HG03159 (cell line): ENCODE data around the gene ZBTB20.

ENCODE experiments used
- ATAC-seq: cut with Tn5 transposase; IDR thresholded peaks from one replicate; pipeline ENCODE4 v1.9.1; 2021; ENCODE audit warnings: mild to moderate bottlenecking, moderate library complexity; ENCODE audit not compliant: unreplicated experiment

ZBTB20 gene

GRCh38 chr3:114553949-114554593 is 593.0 kb downstream of the ZBTB20 start:
- ATAC-seq = no peak

DNA sequence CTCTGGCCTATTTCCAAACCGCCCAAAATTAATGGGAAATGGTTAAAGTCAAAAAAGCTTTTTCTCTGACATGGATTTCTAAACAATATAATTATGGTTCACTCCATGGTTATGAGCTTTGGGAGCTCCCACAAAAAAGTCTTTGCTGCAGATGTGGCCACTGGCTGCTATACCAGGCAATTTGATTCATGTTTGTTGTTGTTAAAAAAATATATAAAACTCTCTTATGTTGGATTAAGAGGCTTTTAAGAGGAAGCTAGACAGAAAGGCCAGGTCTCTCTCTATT is 594.6 kb downstream of the ZBTB20 start:
- ATAC-seq = no peak

DNA sequence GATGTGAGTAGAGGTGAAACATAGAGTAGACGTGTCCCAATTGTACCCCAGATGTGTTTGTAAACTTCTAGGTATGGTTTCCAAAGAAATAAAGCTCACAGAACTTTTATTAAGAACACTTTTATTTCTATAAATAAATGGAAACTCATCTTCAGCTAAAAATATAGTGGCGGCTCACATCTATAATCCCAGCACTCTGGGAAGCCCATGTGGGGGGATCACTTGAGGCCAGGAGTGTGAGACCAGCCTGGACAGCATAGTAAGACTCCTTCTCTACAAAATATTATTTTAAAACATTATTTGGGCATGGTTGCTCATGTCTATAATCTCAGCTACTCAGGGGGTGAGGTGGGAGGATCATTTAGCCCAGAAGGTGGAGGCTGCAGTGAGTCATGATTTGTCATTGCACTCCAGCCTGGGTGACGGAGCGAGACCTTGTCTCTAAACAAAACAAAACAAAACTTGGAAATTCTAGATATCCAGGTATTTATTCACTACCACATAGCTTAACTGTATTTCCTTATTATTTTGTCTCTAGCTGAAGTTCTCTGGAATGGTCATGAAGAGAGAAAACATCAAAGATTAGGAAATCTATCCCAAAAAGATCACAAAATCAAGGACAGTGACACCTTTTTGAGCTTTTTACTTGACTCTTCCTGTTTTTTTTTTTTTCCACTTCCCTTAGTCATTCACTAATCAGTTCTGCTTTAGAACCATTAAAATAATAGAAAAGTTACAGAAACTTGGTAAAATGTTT is 595.1 kb downstream of the ZBTB20 start:
- ATAC-seq = no peak

DNA sequence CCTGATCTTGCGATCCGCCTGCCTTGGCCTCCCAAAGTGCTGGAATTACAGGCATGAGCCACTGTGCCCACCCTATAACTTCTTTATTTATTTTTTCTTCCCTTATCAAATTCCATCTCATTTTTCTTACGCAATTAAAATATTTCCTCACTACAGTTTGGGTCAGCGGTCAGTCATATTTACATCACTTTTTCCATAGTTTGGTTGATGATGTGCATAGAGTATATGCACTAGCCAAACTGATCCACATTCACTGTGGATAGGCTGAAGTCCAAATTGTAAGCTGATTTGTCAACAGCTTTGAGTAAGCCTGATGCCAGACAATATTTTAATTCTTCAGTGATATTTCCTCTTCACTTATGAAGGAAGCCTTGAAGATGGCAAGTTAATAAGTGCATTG is 596.9 kb downstream of the ZBTB20 start:
- ATAC-seq = no peak

DNA sequence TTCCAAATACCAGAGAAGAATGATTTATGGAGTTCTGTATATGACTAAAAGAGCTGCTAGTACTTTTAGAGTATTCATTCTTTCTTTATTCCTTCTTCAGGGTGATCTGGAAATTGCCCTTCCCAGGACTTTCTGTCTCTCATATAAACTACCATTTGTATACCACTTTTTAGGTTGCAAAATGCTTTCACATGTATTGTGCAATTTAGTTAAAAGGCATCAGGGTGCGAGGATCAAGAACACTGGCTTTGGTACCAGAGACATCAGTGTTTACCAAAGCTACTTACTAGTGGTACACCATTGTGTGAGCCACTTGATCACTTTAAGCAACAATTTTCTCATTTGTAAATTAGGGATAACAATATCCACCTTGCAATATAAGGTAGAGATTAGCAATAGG is 601.9 kb downstream of the ZBTB20 start:
- no peak for ATAC-seq

DNA sequence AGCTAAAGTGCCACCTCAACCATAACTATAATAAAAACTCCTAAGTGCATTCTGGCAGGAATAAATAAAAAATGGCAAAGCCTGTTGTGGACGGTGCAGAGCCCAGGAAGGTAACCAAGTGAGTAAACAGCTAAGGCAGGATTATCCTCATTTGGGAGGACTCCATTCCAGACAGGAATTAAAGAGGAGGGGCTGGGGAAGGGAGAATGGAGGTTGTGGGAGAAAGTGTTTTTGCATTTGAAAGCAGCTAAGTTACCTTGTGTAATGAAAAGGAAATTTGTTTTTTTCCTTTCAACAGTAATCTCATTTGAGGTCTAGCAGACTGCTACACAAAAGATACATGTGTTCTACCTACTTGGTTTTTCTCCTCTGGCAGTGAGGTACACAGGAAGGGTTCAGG is 604.7 kb downstream of the ZBTB20 start:
- no peak for ATAC-seq

DNA sequence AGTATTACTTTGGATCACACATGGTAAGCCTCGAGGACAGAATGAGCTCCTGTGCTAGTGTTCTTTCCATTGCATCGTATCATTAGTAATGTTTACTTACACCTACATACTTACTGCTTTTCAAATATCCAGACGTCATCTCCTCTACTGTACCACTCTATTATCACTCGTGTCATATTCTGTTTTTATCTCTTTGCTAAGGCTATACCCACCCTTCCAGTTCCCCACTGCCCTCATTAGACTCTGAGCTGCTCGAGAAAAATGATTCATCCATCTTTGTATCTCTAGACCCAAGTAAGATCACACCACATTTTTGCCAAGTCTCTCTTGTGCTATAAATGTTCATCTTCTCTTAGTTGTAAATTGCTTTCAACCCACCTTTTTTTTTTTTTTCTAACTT is 607.6 kb downstream of the ZBTB20 start:
- ATAC-seq = no peak

GRCh38 chr3:114538211-114538610 is 608.9 kb downstream of the ZBTB20 start:
- ATAC-seq = no peak

DNA sequence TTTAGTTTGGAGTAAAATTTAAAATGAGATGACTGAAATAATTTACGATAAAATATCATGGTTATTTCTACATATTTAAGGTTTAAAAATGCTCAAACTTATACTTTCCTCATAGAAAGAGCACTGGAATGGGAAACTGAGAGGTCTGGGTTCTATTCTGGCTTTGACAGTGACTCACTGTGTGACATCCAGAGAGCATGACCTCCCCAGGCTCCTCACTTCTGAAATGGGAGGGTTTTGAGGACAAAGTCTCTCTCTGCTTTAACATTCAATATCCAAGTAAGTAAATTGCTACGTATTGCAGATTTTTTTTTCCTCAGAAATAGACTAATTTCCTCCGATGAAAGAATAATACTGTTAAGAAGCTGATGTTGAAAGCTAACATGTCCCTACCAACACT is 618.6 kb downstream of the ZBTB20 start:
- ATAC-seq = no peak

DNA sequence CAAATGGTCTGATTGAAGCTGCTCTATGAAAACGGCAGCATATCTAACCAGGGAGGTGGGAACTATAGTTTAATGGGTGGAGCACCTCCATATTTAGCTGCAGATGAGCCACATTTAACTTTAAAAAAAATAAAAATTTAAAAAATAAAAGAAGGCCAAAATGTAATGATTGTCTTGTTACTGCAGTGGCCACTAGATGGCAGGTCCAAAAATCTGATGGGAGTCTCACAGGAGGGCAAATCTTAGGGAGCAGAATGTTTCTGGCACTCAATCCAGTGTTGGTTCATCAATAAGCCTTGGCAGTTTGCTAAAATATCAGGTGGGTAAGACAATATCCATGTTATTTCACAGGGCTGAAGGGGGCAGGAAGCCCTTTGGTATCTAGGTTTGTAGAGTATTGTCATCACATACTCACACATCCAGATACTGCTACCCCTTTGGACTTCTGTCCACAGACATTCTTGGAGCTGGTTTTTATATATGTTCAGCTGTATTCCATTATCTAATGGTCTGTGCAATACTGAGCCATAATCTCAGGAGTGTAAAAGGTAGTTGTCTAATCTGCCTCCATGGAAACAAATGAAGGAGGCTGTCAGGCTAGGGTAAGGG is 619.9 kb downstream of the ZBTB20 start:
- no peak for ATAC-seq

- ATAC-seq = no peak
Observed at GRCh38 chr3:114525278-114525677, 621.8 kb downstream of the ZBTB20 start.

- ATAC-seq = peak; percentile 85
Observed at GRCh38 chr3:114519415-114519814, 627.7 kb downstream of the ZBTB20 start.

DNA sequence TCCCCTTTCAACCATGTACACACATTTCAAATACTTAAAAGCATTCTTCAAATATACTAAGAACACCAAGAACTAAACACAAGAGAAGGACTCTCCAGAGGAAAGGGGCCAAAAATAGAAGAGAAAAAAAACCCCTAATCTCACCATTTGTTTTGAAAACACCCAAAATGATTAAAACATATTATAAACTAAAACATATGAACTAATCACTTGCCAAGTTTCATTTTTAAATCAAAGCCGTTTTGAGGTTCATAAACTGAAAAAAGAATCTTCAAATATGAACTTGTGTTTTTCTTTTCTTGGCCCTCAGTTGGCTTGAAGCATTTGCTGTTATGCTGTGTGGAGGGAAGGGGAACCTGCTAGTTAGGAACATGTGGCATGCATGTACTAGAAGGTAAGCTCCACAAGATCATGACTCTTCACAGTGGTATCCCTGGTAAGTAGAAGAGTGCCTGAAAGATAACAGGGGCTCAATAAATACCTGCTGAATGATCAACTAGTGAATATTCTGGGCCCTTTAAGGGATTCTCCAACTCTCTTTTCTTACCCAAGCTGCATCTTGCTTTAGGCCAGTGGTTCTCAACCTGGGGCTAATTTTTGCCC is 628.8 kb downstream of the ZBTB20 start:
- ATAC-seq = no peak

DNA sequence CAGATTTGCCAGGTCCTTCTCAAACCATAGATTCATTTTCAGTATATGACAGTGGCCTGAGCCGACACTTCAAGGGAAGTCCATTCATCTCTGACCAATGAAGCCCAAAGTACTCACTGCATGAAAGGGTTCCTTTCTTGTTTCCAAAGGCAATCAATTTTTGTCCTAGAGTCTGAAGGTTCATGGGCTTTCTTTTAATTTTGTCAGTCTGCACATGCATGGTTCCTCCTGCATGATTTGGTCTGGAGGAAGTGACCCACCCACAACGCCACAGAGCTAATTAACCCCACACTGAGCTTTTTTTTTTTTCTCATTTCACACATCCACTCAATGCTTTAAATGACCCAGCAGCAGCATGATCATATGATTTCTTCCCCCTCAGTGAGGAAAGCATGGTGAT is 636.9 kb downstream of the ZBTB20 start:
- no peak for ATAC-seq

- no peak for ATAC-seq
Observed at GRCh38 chr3:114509756-114510155, 637.3 kb downstream of the ZBTB20 start.

DNA sequence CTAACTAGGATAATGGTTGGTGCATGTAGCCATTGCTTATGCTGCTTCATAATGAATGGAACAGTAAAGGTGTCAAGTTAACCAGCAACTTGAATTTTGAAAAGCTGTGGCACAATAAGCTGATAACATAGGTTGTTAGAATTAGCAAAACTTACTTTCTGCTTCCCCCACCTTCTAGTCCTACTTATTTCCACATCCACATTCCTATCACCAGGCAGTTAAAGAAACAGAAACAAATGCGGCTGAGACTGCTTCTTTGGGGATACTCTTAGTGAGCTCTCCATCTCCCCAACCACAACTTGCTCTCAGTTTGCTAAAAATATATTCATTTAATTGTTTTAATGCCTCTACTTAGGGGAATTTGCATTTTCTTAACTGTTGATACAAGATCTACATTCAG is 638.1 kb downstream of the ZBTB20 start:
- no peak for ATAC-seq

- no peak for ATAC-seq
Observed at GRCh38 chr3:114508208-114508607, 638.9 kb downstream of the ZBTB20 start.

- ATAC-seq = no peak
Observed at GRCh38 chr3:114506591-114507300, 640.3 kb downstream of the ZBTB20 start.

DNA sequence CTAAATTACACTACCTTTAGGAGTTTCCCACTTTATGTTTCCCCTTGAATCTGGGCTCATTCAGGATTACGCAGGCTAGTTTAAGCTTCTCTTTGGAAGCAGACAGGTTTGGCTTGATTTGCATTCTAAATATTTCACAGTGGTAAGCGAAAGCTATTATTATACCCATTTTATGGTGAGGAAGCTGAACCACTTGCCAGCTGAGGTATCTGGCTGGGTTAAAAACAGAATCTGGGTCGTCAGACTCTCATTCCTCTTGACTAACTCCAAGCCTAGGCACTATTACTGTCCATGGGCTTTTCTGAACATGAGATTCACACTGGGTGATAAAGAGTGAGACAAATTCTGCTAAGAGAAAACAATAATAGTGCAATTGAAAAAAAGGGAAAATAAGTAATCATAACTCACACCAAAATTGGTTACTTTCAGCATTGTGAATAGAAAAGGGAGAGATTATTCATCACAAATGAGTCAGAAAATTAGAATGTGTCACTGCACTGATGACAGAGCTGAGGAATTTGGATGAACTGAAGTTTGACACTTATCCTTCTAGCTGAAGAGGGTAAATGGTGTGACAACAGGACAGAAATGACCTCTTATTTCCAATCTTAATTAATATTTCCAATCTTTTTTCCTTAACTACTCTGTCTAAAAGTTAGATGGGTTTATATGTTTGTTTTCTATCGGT is 642.0 kb downstream of the ZBTB20 start:
- ATAC-seq = no peak

GRCh38 chr3:114502204-114502603 is 644.9 kb downstream of the ZBTB20 start:
- no peak for ATAC-seq

DNA sequence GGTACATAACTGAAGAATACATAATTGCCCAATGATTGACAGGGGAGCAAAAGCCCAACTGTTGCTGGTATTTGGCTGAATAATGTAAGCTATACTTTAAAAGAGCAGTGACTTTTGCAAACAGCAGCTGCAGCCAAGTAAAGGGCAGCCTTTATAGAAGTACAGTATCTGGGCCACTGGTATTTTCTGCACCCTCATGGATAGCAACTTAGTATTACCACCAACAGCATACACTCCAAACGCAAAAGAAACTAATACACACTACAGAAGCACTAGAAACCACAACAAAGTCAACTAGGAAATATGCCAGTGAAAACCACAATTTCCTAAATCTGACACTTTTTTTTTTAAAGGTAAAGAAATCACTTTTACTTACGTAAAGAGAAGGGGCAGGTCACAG is 647.1 kb downstream of the ZBTB20 start:
- no peak for ATAC-seq
